ENCODE measurements around the gene OGFOD3.
A peak's percentile ranks its signal among the peaks of the same experiment; 100 is the strongest.

OGFOD3 gene

GRCh38 chr17:82407255-82407654, 11.1 kb downstream of the OGFOD3 start:
- DNase-seq (ENCODE audit: low read depth in 3 of 3) = no peak

- no peak for DNase-seq (ENCODE audit: low read depth in 3 of 3)
Observed at GRCh38 chr17:82406131-82406671, 12.2 kb downstream of the OGFOD3 start.

- no peak for DNase-seq (ENCODE audit: low read depth in 3 of 3)
Observed at GRCh38 chr17:82405051-82405450, 13.3 kb downstream of the OGFOD3 start.

- no peak for DNase-seq (ENCODE audit: low read depth in 3 of 3)
Observed at GRCh38 chr17:82403662-82404660, 14.4 kb downstream of the OGFOD3 start.

- no peak for DNase-seq (ENCODE audit: low read depth in 3 of 3)
Observed at GRCh38 chr17:82402865-82403264, 15.5 kb downstream of the OGFOD3 start.

- peak; percentile 15 to 32 (median 29) for DNase-seq (ENCODE audit: low read depth in 3 of 3)
Observed at GRCh38 chr17:82400830-82401229, 17.6 kb downstream of the OGFOD3 start.

GRCh38 chr17:82400206-82400605, 18.2 kb downstream of the OGFOD3 start:
- no peak for DNase-seq (ENCODE audit: low read depth in 3 of 3)

- no peak for DNase-seq (ENCODE audit: low read depth in 3 of 3)
Observed at GRCh38 chr17:82399601-82400101, 18.7 kb downstream of the OGFOD3 start.

- DNase-seq (ENCODE audit: low read depth in 3 of 3) = no peak
Observed at GRCh38 chr17:82399041-82399441, 19.3 kb downstream of the OGFOD3 start.

GRCh38 chr17:82397449-82398335, 20.7 kb downstream of the OGFOD3 start:
- no peak for DNase-seq (ENCODE audit: low read depth in 3 of 3)

GRCh38 chr17:82396601-82397435, 21.6 kb downstream of the OGFOD3 start:
- DNase-seq (ENCODE audit: low read depth in 3 of 3) = no peak

GRCh38 chr17:82394278-82394677, 24.1 kb downstream of the OGFOD3 start:
- DNase-seq (ENCODE audit: low read depth in 3 of 3) = no peak

GRCh38 chr17:82392941-82393340, 25.4 kb downstream of the OGFOD3 start:
- no peak for DNase-seq (ENCODE audit: low read depth in 3 of 3)

GRCh38 chr17:82392209-82392920, 26.0 kb downstream of the OGFOD3 start:
- DNase-seq (ENCODE audit: low read depth in 3 of 3) = no peak

GRCh38 chr17:82391496-82392066, 26.8 kb downstream of the OGFOD3 start:
- DNase-seq (ENCODE audit: low read depth in 3 of 3) = no peak

GRCh38 chr17:82390860-82391435, 27.4 kb downstream of the OGFOD3 start:
- no peak for DNase-seq (ENCODE audit: low read depth in 3 of 3)

GRCh38 chr17:82390015-82390859, 28.1 kb downstream of the OGFOD3 start:
- no peak for DNase-seq (ENCODE audit: low read depth in 3 of 3)

GRCh38 chr17:82389379-82389778, 29.0 kb downstream of the OGFOD3 start:
- no peak for DNase-seq (ENCODE audit: low read depth in 3 of 3)

- no peak for DNase-seq (ENCODE audit: low read depth in 3 of 3)
Observed at GRCh38 chr17:82388922-82389283, 29.5 kb downstream of the OGFOD3 start.

Measured in stimulated activated CD4-positive, alpha-beta T cell treated with anti-CD3 and anti-CD28 coated beads, TNF-alpha, amount 100 ng/mL, for 48 hours (primary cell).